ENCODE data around the gene NAV2. TPM values are rescaled to one million over a fixed set of nuclear protein-coding genes. Genes with fewer than 3 reads are reported as not detected.
"Not testable (repeated sequence)": the region's sequence is repeated elsewhere in the genome, so short reads cannot be mapped to it uniquely, and the experiment has no call there.

Gene NAV2
- total RNA-seq, 1 experiment from 2014 or later, result 63.5 TPM

GRCh38 chr11:19923626-19924025, 211.0 kb downstream of the NAV2 start:
- CTCF ChIA-PET, result interaction anchor here (0.6 kb wide), 1 partner anchor 1288 kb away, joined by 3 read pairs; no protein-coding TSS in a partner anchor

GRCh38 chr11:19924311-19924710, 211.7 kb downstream of the NAV2 start:
- TF ChIP-seq CTCF (IDR thresholded peaks at IDR 0.05; ENCODE audit: insufficient read depth in 1 of 2, low read depth in 1 of 2, low read length in 1 of 2, severe bottlenecking in 1 of 2, unreplicated experiment in 1 of 2), result no peak
- H3K36me3 Mint-ChIP-seq (ENCODE audit: insufficient read depth, unreplicated experiment), result no peaks in the 10 kb centered on the region
- CTCF ChIA-PET, result no interaction called here
- H3K4me1 Mint-ChIP-seq (ENCODE audit: low read depth, unreplicated experiment), result peaks cover 6% of the 10 kb centered on the region
- POLR2A ChIA-PET, result no interaction called here
- intact Hi-C loops (cut with micrococcal nuclease; ENCODE audit: unreplicated experiment), result no loop called here
- no peaks in the 10 kb centered on the region for H3K36me3 ChIP-seq (ENCODE audit: control insufficient read depth, insufficient read depth, low read length)
- BruUV-seq (replicated peaks), result no TSS peak
- peaks cover 10% of the 10 kb centered on the region; the same call in 1 of the 2 replicates for H3K4me1 ChIP-seq
- no peaks in the 10 kb centered on the region for H3K27me3 Mint-ChIP-seq (ENCODE audit: insufficient read depth, unreplicated experiment)
- H3K9me3 Mint-ChIP-seq (ENCODE audit: unreplicated experiment), result no peaks in the 10 kb centered on the region
- H3K9me3 ChIP-seq, result 0 out of 2 replicates have a peak, but pooled peaks cover 6% of the 10 kb centered on the region
- DNase-seq, result no peak
- no peak overlapping the region for H3K4me3 ChIP-seq (ENCODE audit: low read depth, low read length)
- H3K4me3 Mint-ChIP-seq (ENCODE audit: unreplicated experiment), result no peak overlapping the region
- H3K27me3 ChIP-seq (replicated peaks; ENCODE audit: control insufficient read depth, insufficient read depth, low read length), result no peaks in the 10 kb centered on the region
- no peak overlapping the region for H3K27ac Mint-ChIP-seq (ENCODE audit: unreplicated experiment)

More at GRCh38 chr11:19923626-19924025, 211.0 kb downstream of the NAV2 start:
- no TSS peak for BruUV-seq (replicated peaks)
- intact Hi-C loops (cut with micrococcal nuclease; ENCODE audit: unreplicated experiment), result no loop called here
- H3K36me3 ChIP-seq (ENCODE audit: control insufficient read depth, insufficient read depth, low read length), result no peaks in the 10 kb centered on the region
- H3K9me3 ChIP-seq, result 0 out of 2 replicates have a peak, but pooled peaks cover 5% of the 10 kb centered on the region
- POLR2A ChIA-PET, result no interaction called here
- Mint-ChIP-seq H3K36me3 (ENCODE audit: insufficient read depth, unreplicated experiment) (no peaks in the 10 kb centered on the region), H3K4me3 (ENCODE audit: unreplicated experiment) (no peak overlapping the region), H3K9me3 (ENCODE audit: unreplicated experiment) (no peaks in the 10 kb centered on the region), H3K27ac (ENCODE audit: unreplicated experiment) (no peak overlapping the region), H3K4me1 (ENCODE audit: low read depth, unreplicated experiment) (peaks cover 6% of the 10 kb centered on the region), H3K27me3 (ENCODE audit: insufficient read depth, unreplicated experiment) (no peaks in the 10 kb centered on the region)
- no peak for TF ChIP-seq CTCF (IDR thresholded peaks at IDR 0.05; ENCODE audit: insufficient read depth in 1 of 2, low read depth in 1 of 2, low read length in 1 of 2, severe bottlenecking in 1 of 2, unreplicated experiment in 1 of 2)
- H3K27me3 ChIP-seq (replicated peaks; ENCODE audit: control insufficient read depth, insufficient read depth, low read length), result no peaks in the 10 kb centered on the region
- DNase-seq, result no peak
- H3K4me3 ChIP-seq (ENCODE audit: low read depth, low read length), result no peak overlapping the region
- H3K4me1 ChIP-seq, result peaks cover 5% of the 10 kb centered on the region; the same call in 1 of the 2 replicates

- no peaks in the 10 kb centered on the region for H3K9me3 Mint-ChIP-seq (ENCODE audit: unreplicated experiment)
- ChIA-PET CTCF (no interaction called here), POLR2A (no interaction called here)
- no peak for TF ChIP-seq CTCF (IDR thresholded peaks at IDR 0.05; ENCODE audit: insufficient read depth in 1 of 2, low read depth in 1 of 2, low read length in 1 of 2, severe bottlenecking in 1 of 2, unreplicated experiment in 1 of 2)
- no peak overlapping the region for H3K27ac Mint-ChIP-seq (ENCODE audit: unreplicated experiment)
- Histone ChIP-seq H3K9me3 (0 out of 2 replicates have a peak, but pooled peaks cover 6% of the 10 kb centered on the region), H3K4me3 (ENCODE audit: low read depth, low read length) (no peak overlapping the region), H3K36me3 (ENCODE audit: control insufficient read depth, insufficient read depth, low read length) (no peaks in the 10 kb centered on the region), H3K4me1 (peaks cover 10% of the 10 kb centered on the region; the same call in 1 of the 2 replicates), H3K27me3 (replicated peaks; ENCODE audit: control insufficient read depth, insufficient read depth, low read length) (no peaks in the 10 kb centered on the region)
- no peak for DNase-seq
- no peaks in the 10 kb centered on the region for H3K27me3 Mint-ChIP-seq (ENCODE audit: insufficient read depth, unreplicated experiment)
- H3K4me3 Mint-ChIP-seq (ENCODE audit: unreplicated experiment), result no peak overlapping the region
- intact Hi-C loops (cut with micrococcal nuclease; ENCODE audit: unreplicated experiment), result no loop called here
- BruUV-seq (replicated peaks), result no TSS peak
- H3K4me1 Mint-ChIP-seq (ENCODE audit: low read depth, unreplicated experiment), result peaks cover 6% of the 10 kb centered on the region
- H3K36me3 Mint-ChIP-seq (ENCODE audit: insufficient read depth, unreplicated experiment), result no peaks in the 10 kb centered on the region
Observed at GRCh38 chr11:19924716-19925115, 212.1 kb downstream of the NAV2 start.

- CTCF ChIA-PET; POLR2A ChIA-PET; H3K4me3 ChIP-seq (ENCODE audit: low read depth, low read length); BruUV-seq (replicated peaks); H3K9me3 Mint-ChIP-seq (ENCODE audit: unreplicated experiment); H3K27ac Mint-ChIP-seq (ENCODE audit: unreplicated experiment); H3K4me1 Mint-ChIP-seq (ENCODE audit: low read depth, unreplicated experiment); H3K27me3 ChIP-seq (replicated peaks; ENCODE audit: control insufficient read depth, insufficient read depth, low read length); intact Hi-C loops (cut with micrococcal nuclease; ENCODE audit: unreplicated experiment); H3K4me1 ChIP-seq; DNase-seq; H3K36me3 Mint-ChIP-seq (ENCODE audit: insufficient read depth, unreplicated experiment); H3K36me3 ChIP-seq (ENCODE audit: control insufficient read depth, insufficient read depth, low read length); H3K9me3 ChIP-seq; H3K4me3 Mint-ChIP-seq (ENCODE audit: unreplicated experiment); H3K27me3 Mint-ChIP-seq (ENCODE audit: insufficient read depth, unreplicated experiment): not testable (repeated sequence)
Observed at GRCh38 chr11:19927403-19927802, 214.8 kb downstream of the NAV2 start.
